Endometrial microvascular endothelial cells (primary cell): ENCODE results near the gene RNF213. TPM values are rescaled to one million over a fixed set of nuclear protein-coding genes. Genes with fewer than 3 reads are reported as not detected.
"Not testable (repeated sequence)": the region's sequence is repeated elsewhere in the genome, so short reads cannot be mapped to it uniquely, and the experiment has no call there.

Experiments
- in situ Hi-C: cut with HindIII; loops from 2 replicates; pipeline ENCODE4 v1.10.0; 2017; ENCODE audit warnings: low sequenced_read_pairs, low pct_unique_long_range_greater_than_20kb; ENCODE audit errors: inconsistent ontology term
- total RNA-seq: library from RNA; depleted of rRNA; stranded (reverse); fragments of >200 nt; gene quantifications from one replicate; pipeline ENCODE4 v1.2.3, GENCODE V29; 2015; ENCODE audit errors: inconsistent ontology term

RNF213 gene
- total RNA-seq, 1 donor from 2014 or later: 80.8 TPM

GRCh38 chr17:80328634-80329380, 68.2 kb downstream of the RNF213 start:
- in situ Hi-C loops: no loop called here

GRCh38 chr17:80329421-80329820, 68.8 kb downstream of the RNF213 start:
- in situ Hi-C loops: not testable (repeated sequence)

DNA sequence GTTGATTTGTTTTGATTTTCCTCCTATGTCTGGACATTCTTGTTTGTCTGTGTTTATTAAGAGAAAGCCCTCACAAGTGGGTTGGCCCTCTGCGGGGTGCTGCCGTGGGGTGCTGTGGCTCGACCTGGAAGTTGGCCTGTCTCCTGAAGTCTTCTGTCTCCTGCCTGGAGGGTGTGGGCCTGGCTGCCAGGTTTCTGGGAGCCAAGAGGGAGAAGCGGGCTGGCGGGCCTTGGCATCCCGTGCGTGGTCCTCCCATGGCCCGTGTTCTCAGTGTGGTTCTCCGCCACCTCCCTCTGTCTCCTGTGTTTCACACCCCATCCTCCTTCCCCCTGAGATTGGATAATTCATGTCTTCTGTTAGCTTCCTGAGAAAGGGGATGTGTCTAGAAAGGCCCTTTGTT, 69.6 kb downstream of the RNF213 start:
- in situ Hi-C loops: no loop called here

DNA sequence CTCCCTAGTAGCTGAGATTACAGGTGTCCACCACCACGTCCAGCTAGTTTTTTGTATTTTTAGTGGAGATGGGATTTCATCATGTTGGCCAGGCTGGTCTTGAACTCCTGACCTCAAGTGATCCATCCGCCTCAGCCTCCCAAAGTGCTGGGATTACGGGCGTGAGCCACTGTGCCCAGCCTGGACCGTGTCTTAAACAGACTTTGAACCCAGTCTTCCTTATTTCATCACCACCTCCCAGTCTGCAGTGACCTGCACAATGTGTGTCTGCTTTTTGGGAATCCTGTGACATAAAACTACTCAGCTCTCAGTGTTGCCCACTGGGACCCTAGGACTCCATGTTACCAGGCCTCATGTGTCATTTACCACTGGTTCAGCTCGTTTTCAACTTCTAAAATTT, 70.3 kb downstream of the RNF213 start:
- in situ Hi-C loops: not testable (repeated sequence)

DNA sequence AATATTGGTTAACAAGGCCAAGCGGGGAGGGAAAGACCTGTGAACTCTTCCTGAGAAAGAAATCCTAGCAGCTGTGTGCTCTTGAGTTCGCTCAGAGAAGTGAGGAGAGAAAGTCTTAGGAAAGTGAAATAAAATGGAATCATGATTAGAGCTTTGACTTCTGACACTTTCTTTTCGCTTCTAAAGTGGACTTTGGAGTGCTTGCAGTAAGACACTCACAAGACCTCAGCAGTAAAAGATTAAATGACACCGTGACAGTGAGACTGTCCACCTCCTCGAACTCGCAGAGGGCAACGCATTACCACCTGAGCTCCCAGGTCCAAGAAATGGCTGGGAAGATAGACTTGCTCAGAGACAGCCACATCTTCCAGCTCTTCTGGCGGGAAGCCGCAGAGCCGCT, 71.2 kb downstream of the RNF213 start:
- in situ Hi-C loops: no loop called here

DNA sequence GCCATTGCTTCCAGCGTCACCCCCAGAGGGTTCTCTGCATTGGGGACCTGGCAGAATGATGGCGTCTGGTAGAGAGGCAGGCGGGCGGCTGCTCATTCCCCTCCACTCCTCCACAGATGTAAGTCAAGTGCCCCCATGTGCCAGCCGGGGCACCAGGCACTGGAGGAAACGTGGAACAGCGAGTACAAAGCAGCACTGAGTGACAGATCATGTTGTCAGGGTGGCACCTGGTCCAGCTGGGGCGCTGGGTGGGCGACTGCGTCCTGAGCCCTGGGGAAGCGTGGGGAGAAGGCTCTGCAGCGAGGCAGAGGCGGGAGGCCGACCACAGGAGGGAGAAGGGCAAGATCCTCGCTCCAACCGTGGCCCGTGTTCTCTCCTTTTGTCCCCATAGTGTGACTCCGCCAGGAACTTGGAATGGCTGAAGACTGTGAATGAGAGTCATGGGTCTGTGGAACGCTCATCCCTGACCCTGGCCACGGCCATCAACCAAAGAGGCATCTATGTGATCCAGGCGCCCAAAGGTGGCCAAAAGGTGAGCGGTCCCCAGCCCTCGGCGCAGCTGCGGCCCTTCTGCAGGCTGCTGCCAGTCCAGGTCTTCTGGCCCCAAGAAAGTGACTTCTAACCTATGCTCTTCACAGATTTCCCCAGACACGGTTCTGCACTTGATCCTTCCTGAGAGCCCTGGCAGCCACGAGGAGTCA, 76.7 kb downstream of the RNF213 start:
- in situ Hi-C loops: no loop called here

DNA sequence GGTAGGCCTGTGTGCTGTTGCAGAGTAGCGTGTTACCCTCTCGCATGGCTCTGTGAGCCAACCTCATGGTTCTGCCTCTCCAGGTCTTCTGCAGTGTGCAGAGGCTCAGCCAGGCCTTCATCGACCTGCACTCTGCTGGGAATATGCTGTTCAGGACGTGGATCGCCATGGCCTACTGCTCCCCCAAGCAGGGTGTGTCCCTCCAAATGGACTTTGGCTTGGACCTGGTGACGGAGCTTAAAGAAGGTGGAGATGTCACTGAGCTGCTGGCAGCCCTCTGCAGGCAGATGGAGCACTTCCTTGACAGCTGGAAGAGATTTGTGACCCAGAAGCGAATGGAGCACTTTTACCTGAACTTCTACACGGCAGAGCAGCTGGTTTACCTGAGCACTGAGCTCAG, 78.5 kb downstream of the RNF213 start:
- in situ Hi-C loops: no loop called here

GRCh38 chr17:80339731-80340456, 79.2 kb downstream of the RNF213 start:
- in situ Hi-C loops: no loop called here

- in situ Hi-C loops: no loop called here
Measured at GRCh38 chr17:80345321-80345720, 84.7 kb downstream of the RNF213 start.

GRCh38 chr17:80345841-80346497, 85.3 kb downstream of the RNF213 start:
- in situ Hi-C loops: no loop called here

GRCh38 chr17:80346498-80347275, 86.0 kb downstream of the RNF213 start:
- in situ Hi-C loops: no loop called here

- in situ Hi-C loops: no loop called here
Measured at GRCh38 chr17:80347536-80347935, 86.9 kb downstream of the RNF213 start.

- in situ Hi-C loops: no loop called here
Measured at GRCh38 chr17:80347948-80348351, 87.3 kb downstream of the RNF213 start.

- in situ Hi-C loops: no loop called here
Measured at GRCh38 chr17:80348551-80349150, 88.0 kb downstream of the RNF213 start.

DNA sequence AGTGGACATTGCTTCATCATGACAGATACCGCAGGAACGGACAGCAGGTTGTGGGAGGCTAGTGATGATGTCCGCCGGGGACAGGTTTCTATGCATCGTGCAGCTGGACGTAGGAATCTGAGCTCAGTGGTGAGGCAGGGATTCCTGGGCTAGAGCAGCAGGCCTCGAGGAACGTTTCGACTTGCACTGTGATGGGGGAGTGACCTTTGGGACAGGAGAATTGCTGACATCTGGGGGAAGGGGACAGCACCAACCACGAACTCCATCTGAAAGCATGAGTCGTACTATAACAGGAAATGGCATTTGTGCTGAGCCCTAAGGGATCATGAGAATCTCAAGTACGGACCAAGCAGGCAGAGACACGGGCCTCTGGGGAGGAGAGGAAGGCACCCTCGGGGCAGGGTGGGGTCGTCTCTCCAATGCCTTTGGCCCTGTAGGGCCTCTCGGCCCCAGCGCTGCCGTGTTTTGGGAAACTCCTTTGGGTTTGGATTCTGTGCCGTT, 88.5 kb downstream of the RNF213 start:
- in situ Hi-C loops: no loop called here

GRCh38 chr17:80349751-80350150, 89.1 kb downstream of the RNF213 start:
- in situ Hi-C loops: no loop called here

GRCh38 chr17:80352216-80352895, 91.7 kb downstream of the RNF213 start:
- in situ Hi-C loops: no loop called here
